Duodenal mucosa (tissue), 2 donors: Measurements from ENCODE around the gene UNC13A.
"Not testable (repeated sequence)": the region's sequence is repeated elsewhere in the genome, so short reads cannot be mapped to it uniquely, and the experiment has no call there.

Experiments used
- H3K27ac ChIP-seq: one replicate; pipeline ENCODE4 v1.7.0; 2013; ENCODE audit warnings: low read depth, low read length
- H3K27me3 ChIP-seq, 2 donors: one replicate each; pipeline ENCODE4 v1.7.0; 2013; ENCODE audit warnings: low read length in 2 of 2, control low read depth in 1 of 2; ENCODE audit not compliant: insufficient read depth in 2 of 2, control insufficient read depth in 1 of 2
- H3K36me3 ChIP-seq, 2 donors: one replicate each; pipeline ENCODE4 v1.7.0; 2013; ENCODE audit warnings: low read length in 2 of 2, control low read depth in 1 of 2; ENCODE audit not compliant: insufficient read depth in 2 of 2, control insufficient read depth in 1 of 2
- H3K4me1 ChIP-seq, 2 donors: one replicate each; pipeline ENCODE4 v1.7.0; 2013; ENCODE audit warnings: low read length in 2 of 2, control low read depth in 1 of 2; ENCODE audit not compliant: insufficient read depth in 2 of 2, control insufficient read depth in 1 of 2
- H3K4me3 ChIP-seq, 2 donors: one replicate each; pipeline ENCODE4 v1.7.0; 2013; ENCODE audit warnings: low read length in 2 of 2, low read depth in 1 of 2
- H3K9ac ChIP-seq, 2 donors: one replicate each; pipeline ENCODE4 v1.7.0; 2013; ENCODE audit warnings: low read length in 2 of 2, low read depth in 1 of 2
- H3K9me3 ChIP-seq, 2 donors: one replicate each; pipeline ENCODE4 v1.7.0; 2013; ENCODE audit warnings: low read length in 2 of 2, control low read depth in 1 of 2; ENCODE audit not compliant: control insufficient read depth in 1 of 2

UNC13A gene

GRCh38 chr19:17576758-17577456 is 111.2 kb downstream of the UNC13A start:
- H3K36me3 ChIP-seq, result peaks cover 20 to 56% of the 10 kb centered on the region in 2 donors
- no peak overlapping the region for H3K9ac ChIP-seq
- H3K27me3 ChIP-seq, result no peaks in the 10 kb centered on the region
- H3K27ac ChIP-seq, result no peak overlapping the region
- no peak overlapping the region for H3K4me3 ChIP-seq
- H3K4me1 ChIP-seq, result peaks cover 0 to 5% of the 10 kb centered on the region in 2 donors
- H3K9me3 ChIP-seq, result no peaks in the 10 kb centered on the region

- Histone ChIP-seq H3K9me3 (no peaks in the 10 kb centered on the region), H3K36me3 (peaks cover 15 to 52% of the 10 kb centered on the region in 2 donors), H3K4me3 (no peak overlapping the region), H3K27me3 (no peaks in the 10 kb centered on the region), H3K9ac (no peak overlapping the region), H3K4me1 (peaks cover 0 to 5% of the 10 kb centered on the region in 2 donors), H3K27ac (no peak overlapping the region)
Observed at GRCh38 chr19:17575871-17576757, 112.0 kb downstream of the UNC13A start.

GRCh38 chr19:17572638-17573037 is 115.5 kb downstream of the UNC13A start:
- Histone ChIP-seq H3K27me3 (no peaks in the 10 kb centered on the region), H3K9me3 (no peaks in the 10 kb centered on the region), H3K27ac (no peak overlapping the region), H3K4me3 (no peak overlapping the region), H3K36me3 (peaks cover 15 to 47% of the 10 kb centered on the region in 2 donors), H3K9ac (no peak overlapping the region), H3K4me1 (peaks cover 0 to 5% of the 10 kb centered on the region in 2 donors)

- Histone ChIP-seq H3K4me1 (peaks cover 0 to 5% of the 10 kb centered on the region in 2 donors), H3K36me3 (peaks cover 18 to 52% of the 10 kb centered on the region in 2 donors), H3K27ac (no peak overlapping the region), H3K9me3 (no peaks in the 10 kb centered on the region), H3K9ac (no peak overlapping the region), H3K27me3 (no peaks in the 10 kb centered on the region), H3K4me3 (no peak overlapping the region)
Observed at GRCh38 chr19:17570791-17571190, 117.4 kb downstream of the UNC13A start.

GRCh38 chr19:17570291-17570690 is 117.9 kb downstream of the UNC13A start:
- peaks cover 23 to 54% of the 10 kb centered on the region in 2 donors for H3K36me3 ChIP-seq
- H3K4me1 ChIP-seq, result not testable (repeated sequence)

GRCh38 chr19:17567940-17568339 is 120.2 kb downstream of the UNC13A start:
- no peak overlapping the region for H3K27ac ChIP-seq
- no peaks in the 10 kb centered on the region for H3K4me1 ChIP-seq
- no peaks in the 10 kb centered on the region for H3K27me3 ChIP-seq
- H3K9me3 ChIP-seq, result no peaks in the 10 kb centered on the region
- no peak overlapping the region for H3K4me3 ChIP-seq
- peaks cover 23 to 57% of the 10 kb centered on the region in 2 donors for H3K36me3 ChIP-seq
- H3K9ac ChIP-seq, result no peak overlapping the region

More at GRCh38 chr19:17570291-17570690, 117.9 kb downstream of the UNC13A start:
- not testable (repeated sequence) for H3K27me3 ChIP-seq, H3K27ac ChIP-seq, H3K9ac ChIP-seq, H3K4me3 ChIP-seq, H3K9me3 ChIP-seq

- no peak overlapping the region for H3K27ac ChIP-seq
- H3K9me3 ChIP-seq, result no peaks in the 10 kb centered on the region
- H3K36me3 ChIP-seq, result peaks cover 21 to 50% of the 10 kb centered on the region in 2 donors
- H3K9ac ChIP-seq, result no peak overlapping the region
- no peak overlapping the region for H3K4me3 ChIP-seq
- no peaks in the 10 kb centered on the region for H3K4me1 ChIP-seq
- no peaks in the 10 kb centered on the region for H3K27me3 ChIP-seq
Observed at GRCh38 chr19:17565611-17566010, 122.5 kb downstream of the UNC13A start.

- Histone ChIP-seq H3K4me3 (no peak overlapping the region), H3K4me1 (no peaks in the 10 kb centered on the region), H3K9ac (no peak overlapping the region), H3K27ac (no peak overlapping the region), H3K9me3 (no peaks in the 10 kb centered on the region), H3K27me3 (no peaks in the 10 kb centered on the region), H3K36me3 (peaks cover 27 to 58% of the 10 kb centered on the region in 2 donors)
Observed at GRCh38 chr19:17564781-17565180, 123.4 kb downstream of the UNC13A start.

- H3K27me3 ChIP-seq, result no peaks in the 10 kb centered on the region
- no peak overlapping the region for H3K27ac ChIP-seq
- no peak overlapping the region for H3K9ac ChIP-seq
- H3K9me3 ChIP-seq, result no peaks in the 10 kb centered on the region
- peaks cover 0 to 5% of the 10 kb centered on the region in 2 donors for H3K4me1 ChIP-seq
- peaks cover 20 to 52% of the 10 kb centered on the region in 2 donors for H3K36me3 ChIP-seq
- H3K4me3 ChIP-seq, result no peak overlapping the region
Observed at GRCh38 chr19:17562561-17562960, 125.6 kb downstream of the UNC13A start.

- Histone ChIP-seq H3K4me3 (no peak overlapping the region), H3K4me1 (peaks cover 0 to 5% of the 10 kb centered on the region in 2 donors), H3K27ac (no peak overlapping the region), H3K27me3 (no peaks in the 10 kb centered on the region), H3K9ac (no peak overlapping the region), H3K36me3 (peaks cover 17 to 48% of the 10 kb centered on the region in 2 donors), H3K9me3 (no peaks in the 10 kb centered on the region)
Observed at GRCh38 chr19:17562097-17562496, 126.1 kb downstream of the UNC13A start.
